B cell (primary cell): ENCODE data around the gene MBNL2. TPM values are rescaled to one million over a fixed set of nuclear protein-coding genes. Genes with fewer than 3 reads are reported as not detected.

Experiments used
- ATAC-seq: fragments of 200-7000 bp; cut with Tn5 transposase; one replicate; pipeline ENCODE4 v1.10.0; 2021; ENCODE audit warnings: low read depth, mild to moderate bottlenecking, moderate number of reproducible peaks, moderate library complexity
- CTCF ChIA-PET: fragments of 350-600 bp; sonication (Branson Sonifier 250); formaldehyde crosslinking; loops from one replicate; lab custom pipeline; 2021; ENCODE audit warnings: antibody characterized with exemption, inconsistent platforms; lab: Charles Lee
- POLR2A ChIA-PET: fragments of 350-600 bp; sonication (Branson Sonifier 250); formaldehyde crosslinking; loops from one replicate; lab custom pipeline; 2021; ENCODE audit warnings: antibody characterized with exemption; lab: Charles Lee
- DNase-seq: peaks from one replicate; pipeline ENCODE4 v3.0.0; 2013
- H2AFZ ChIP-seq: 2 replicates; pipeline ENCODE4 v1.6.1; 2012; ENCODE audit warnings: mild to moderate bottlenecking, low read depth, low read length; ENCODE audit not compliant: insufficient read depth, poor library complexity, severe bottlenecking
- H3K27ac ChIP-seq, 2 donors: 1 replicate in 1 of 2; 2 replicates in 1 of 2; pipeline ENCODE4 v1.5.1; 2012 to 2013; ENCODE audit warnings: low read length in 2 of 2, mild to moderate bottlenecking in 2 of 2, moderate library complexity in 1 of 2
- H3K27me3 ChIP-seq, 4 experiments: fragments of 200-600 bp in 1 of 4; sonication (generic) in 1 of 4; replicated peaks in 1 of 4; 1 replicate in 2 of 4; 2 replicates in 2 of 4; pipeline versions ENCODE4 v1.6.1 to v1.7.0; 2013 to 2016; ENCODE audit warnings: low read length in 3 of 4, mild to moderate bottlenecking in 2 of 4, mixed read lengths in 1 of 4, moderate library complexity in 1 of 4; ENCODE audit not compliant: insufficient read depth in 4 of 4, control insufficient read depth in 3 of 4; ENCODE audit errors: control extremely low read depth in 1 of 4
- H3K36me3 ChIP-seq, 2 experiments: replicated peaks in 1 of 2; 1 replicate in 1 of 2; 2 replicates in 1 of 2; pipeline versions ENCODE4 v1.6.1 to v1.7.1; 2013; ENCODE audit warnings: low read length in 1 of 2; ENCODE audit not compliant: insufficient read depth in 2 of 2, control insufficient read depth in 1 of 2; ENCODE audit errors: control extremely low read depth in 1 of 2, extremely low read depth in 1 of 2
- H3K4me1 ChIP-seq, 2 donors: fragments of 200-600 bp in 1 of 2; sonication (generic) in 1 of 2; 1 replicate in 1 of 2; 2 replicates in 1 of 2; pipeline versions ENCODE4 v1.5.1 to v1.6.1; 2013 to 2017; ENCODE audit warnings: low read length in 2 of 2; ENCODE audit not compliant: control insufficient read depth in 2 of 2, insufficient read depth in 2 of 2
- H3K4me2 ChIP-seq: replicated peaks from 2 replicates; pipeline ENCODE3; 2012; ENCODE audit warnings: mild to moderate bottlenecking, low read depth, low read length; ENCODE audit not compliant: poor library complexity, severe bottlenecking
- H3K4me3 ChIP-seq, 5 experiments: fragments of 200-600 bp in 1 of 5; sonication (generic) in 1 of 5; 1 replicate in 3 of 5; 2 replicates in 2 of 5; pipeline versions ENCODE4 v1.5.1 to v1.7.0; 2011 to 2016; ENCODE audit warnings: low read length in 4 of 5, mild to moderate bottlenecking in 4 of 5, low read depth in 2 of 5, control low read depth in 1 of 5, moderate library complexity in 1 of 5; ENCODE audit not compliant: insufficient read depth in 1 of 5; ENCODE audit errors: control extremely low read depth in 1 of 5, extremely low read depth in 1 of 5
- H3K79me2 ChIP-seq: fragments of 200-600 bp; sonication (generic); one replicate; pipeline ENCODE4 v1.6.0; 2016; ENCODE audit warnings: low read length; ENCODE audit not compliant: control insufficient read depth, insufficient read depth
- H3K9ac ChIP-seq: fragments of 200-600 bp; sonication (generic); 2 replicates; pipeline ENCODE4 v1.6.1; 2017; ENCODE audit warnings: mild to moderate bottlenecking, low read length, moderate library complexity
- H3K9me3 ChIP-seq, 3 donors: one replicate each; pipeline versions ENCODE4 v1.6.1 to v1.7.1; 2013; ENCODE audit warnings: low read length in 2 of 3; ENCODE audit not compliant: control insufficient read depth in 2 of 3, insufficient read depth in 1 of 3; ENCODE audit errors: control extremely low read depth in 1 of 3
- H4K20me1 ChIP-seq: 2 replicates; pipeline ENCODE4 v1.6.0; 2012; ENCODE audit warnings: mild to moderate bottlenecking, low read length; ENCODE audit not compliant: insufficient read depth, control insufficient read depth, poor library complexity, severe bottlenecking
- H3K27ac Mint-ChIP-seq: one replicate; pipeline ENCODE4 v1.8.0; 2021; ENCODE audit warnings: mixed read lengths
- H3K27me3 Mint-ChIP-seq: one replicate; pipeline ENCODE4 v1.8.0; 2021; ENCODE audit warnings: mixed read lengths
- H3K4me1 Mint-ChIP-seq: one replicate; pipeline ENCODE4 v1.8.0; 2021; ENCODE audit warnings: mixed read lengths
- H3K4me3 Mint-ChIP-seq: one replicate; pipeline ENCODE4 v1.8.0; 2021; ENCODE audit warnings: mixed read lengths
- H3K9me3 Mint-ChIP-seq: one replicate; pipeline ENCODE4 v1.8.0; 2022; ENCODE audit warnings: mixed read lengths; ENCODE audit not compliant: insufficient read depth
- EZH2 ChIP-seq: IDR thresholded peaks from 2 replicates; pipeline ENCODE4 v1.6.1; 2012; ENCODE audit warnings: borderline replicate concordance, low read depth, mild to moderate bottlenecking, moderate library complexity, low read length; ENCODE audit not compliant: insufficient read depth, poor library complexity, severe bottlenecking
- WGBS: methylation state at CpG from one replicate; pipeline ENCODE4 v1.1.5; 2013; ENCODE audit warnings: missing lambda C conversion rate; ENCODE audit not compliant: insufficient coverage; 5-methylcytosine and 5-hydroxymethylcytosine counted together
- intact Hi-C: fragments of 100-400 bp; cut with micrococcal nuclease; formaldehyde crosslinking; loops from one replicate; pipeline ENCODE4 v1.10.0; 2022
- polyA plus RNA-seq: library from polyadenylated mRNA; depleted of rRNA; stranded (reverse); fragments of >200 nt; gene quantifications from 2 replicates; pipeline ENCODE4 v1.2.3, GENCODE V29; 2012
- total RNA-seq, 2 donors: library from RNA; stranded (reverse); fragments of 120-200 nt in 1 of 2; gene quantifications; 1 replicate in 1 of 2; 2 replicates in 1 of 2; pipeline versions ENCODE4 v1.2.3 to v1.2.4, GENCODE V29; 2013 to 2022
- TF ChIP-seq, protein P1 (sequence below): fragments of 200-600 bp; IDR thresholded peaks from one replicate; pipeline ENCODE4 v1.8.0; 2022; ENCODE audit warnings: antibody characterized with exemption, mild to moderate bottlenecking

The MBNL2 gene
- total and polyA plus RNA-seq, 2 donors (not counting 1 experiment from before 2014, with no cell fraction given) = 6.9 to 50.1 TPM

DNA sequence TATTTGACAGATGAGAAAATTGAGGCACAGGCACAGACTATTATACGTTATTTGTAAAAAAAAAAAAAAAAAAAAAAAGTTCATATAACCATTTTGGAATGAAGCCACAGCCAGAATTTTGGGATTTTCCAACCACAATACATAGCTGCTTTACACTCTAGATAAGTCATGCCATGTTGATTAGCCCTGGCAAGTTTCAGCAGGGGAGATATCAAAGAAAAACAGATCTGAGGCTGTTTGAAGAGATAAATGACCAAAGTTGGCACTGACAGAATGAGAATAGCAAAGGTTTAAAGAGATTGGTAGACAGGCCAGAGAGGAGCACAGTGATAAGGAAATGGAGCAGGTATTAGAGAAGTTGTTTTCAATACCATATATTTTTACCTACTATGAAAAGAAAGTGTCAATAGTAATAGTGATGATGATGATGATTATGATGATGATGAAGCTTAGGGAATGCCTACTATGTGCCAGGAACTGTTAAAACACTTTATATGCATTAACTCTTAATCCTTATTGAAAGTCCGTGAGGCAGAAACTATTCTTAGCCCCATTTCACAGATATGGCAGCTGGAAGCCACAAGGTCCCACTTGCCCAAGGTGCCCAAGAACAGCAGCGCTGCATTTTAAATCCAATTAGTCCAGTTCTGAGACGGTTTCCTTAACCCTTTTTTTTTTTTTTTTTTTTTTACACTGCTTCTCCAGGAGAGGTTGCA, 105.5 kb downstream of the MBNL2 start:
- no peaks in the 10 kb centered on the region for H3K27me3 ChIP-seq
- no peak overlapping the region for H3K4me2 ChIP-seq
- TF ChIP-seq, protein P1, sequence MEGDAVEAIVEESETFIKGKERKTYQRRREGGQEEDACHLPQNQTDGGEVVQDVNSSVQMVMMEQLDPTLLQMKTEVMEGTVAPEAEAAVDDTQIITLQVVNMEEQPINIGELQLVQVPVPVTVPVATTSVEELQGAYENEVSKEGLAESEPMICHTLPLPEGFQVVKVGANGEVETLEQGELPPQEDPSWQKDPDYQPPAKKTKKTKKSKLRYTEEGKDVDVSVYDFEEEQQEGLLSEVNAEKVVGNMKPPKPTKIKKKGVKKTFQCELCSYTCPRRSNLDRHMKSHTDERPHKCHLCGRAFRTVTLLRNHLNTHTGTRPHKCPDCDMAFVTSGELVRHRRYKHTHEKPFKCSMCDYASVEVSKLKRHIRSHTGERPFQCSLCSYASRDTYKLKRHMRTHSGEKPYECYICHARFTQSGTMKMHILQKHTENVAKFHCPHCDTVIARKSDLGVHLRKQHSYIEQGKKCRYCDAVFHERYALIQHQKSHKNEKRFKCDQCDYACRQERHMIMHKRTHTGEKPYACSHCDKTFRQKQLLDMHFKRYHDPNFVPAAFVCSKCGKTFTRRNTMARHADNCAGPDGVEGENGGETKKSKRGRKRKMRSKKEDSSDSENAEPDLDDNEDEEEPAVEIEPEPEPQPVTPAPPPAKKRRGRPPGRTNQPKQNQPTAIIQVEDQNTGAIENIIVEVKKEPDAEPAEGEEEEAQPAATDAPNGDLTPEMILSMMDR = no peak
- TF ChIP-seq EZH2 = no peak
- ATAC-seq (no peak), DNase-seq (no peak)
- no peak overlapping the region for H3K9ac ChIP-seq
- no peaks in the 10 kb centered on the region for H3K9me3 Mint-ChIP-seq
- H3K4me3 ChIP-seq = no peak overlapping the region
- no peak overlapping the region for H3K4me3 Mint-ChIP-seq
- H3K4me1 Mint-ChIP-seq = peaks cover 6% of the 10 kb centered on the region
- no peaks in the 10 kb centered on the region for H3K27me3 Mint-ChIP-seq
- ChIA-PET POLR2A (no interaction called here), CTCF (no interaction called here)
- H3K27ac Mint-ChIP-seq = no peak overlapping the region
- H4K20me1 ChIP-seq = peaks cover 48% of the 10 kb centered on the region
- peaks cover 20% of the 10 kb centered on the region for H3K79me2 ChIP-seq
- H2AFZ ChIP-seq = no peak overlapping the region
- H3K4me1 ChIP-seq = no peaks in the 10 kb centered on the region
- H3K27ac ChIP-seq = no peak overlapping the region
- H3K36me3 ChIP-seq = no peaks in the 10 kb centered on the region
- no peaks in the 10 kb centered on the region for H3K9me3 ChIP-seq
- 100% methylated on average over 3 of the region's 4 CpGs for WGBS
- intact Hi-C loops = no loop called here

DNA sequence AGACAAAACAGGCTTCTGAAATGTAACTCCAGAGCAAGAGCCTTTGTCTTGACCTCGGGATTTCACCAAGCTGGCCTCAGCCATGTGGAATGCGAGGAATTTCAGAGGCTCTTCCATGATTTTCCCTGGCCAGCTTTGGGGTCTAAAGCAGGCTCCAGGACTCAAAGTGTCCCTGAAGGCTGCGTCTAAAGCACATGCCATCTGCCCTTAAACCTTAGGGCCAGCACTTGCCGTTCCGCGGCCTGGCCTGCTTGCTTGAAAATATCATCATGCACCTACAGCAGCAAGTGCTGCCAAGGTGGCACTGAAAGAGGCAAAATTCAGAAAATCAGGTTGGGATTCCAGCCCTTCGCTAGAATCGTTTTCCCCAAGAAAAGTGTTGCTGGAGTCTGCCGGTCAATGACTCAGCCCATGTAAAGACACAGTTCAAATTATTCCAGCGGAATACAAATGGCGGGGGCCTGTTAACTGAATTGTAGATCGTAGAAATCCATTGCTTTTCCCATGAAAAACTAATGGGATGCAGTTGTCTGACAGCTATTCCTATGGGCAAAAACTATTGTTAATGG, 106.2 kb downstream of the MBNL2 start:
- ATAC-seq (no peak), DNase-seq (no peak)
- H3K4me1 Mint-ChIP-seq = peaks cover 6% of the 10 kb centered on the region
- no peaks in the 10 kb centered on the region for H3K36me3 ChIP-seq
- no peak overlapping the region for H3K4me2 ChIP-seq
- H3K4me1 ChIP-seq = no peaks in the 10 kb centered on the region
- no peak for TF ChIP-seq EZH2
- TF ChIP-seq, protein P1 = no peak
- H3K9ac ChIP-seq = no peak overlapping the region
- H3K4me3 ChIP-seq = no peak overlapping the region
- H3K9me3 ChIP-seq = no peaks in the 10 kb centered on the region
- no peak overlapping the region for H3K27ac Mint-ChIP-seq
- H3K27ac ChIP-seq = no peak overlapping the region
- 94% methylated on average over 10 of the region's 12 CpGs for WGBS
- peaks cover 20% of the 10 kb centered on the region for H3K79me2 ChIP-seq
- no peaks in the 10 kb centered on the region for H3K27me3 Mint-ChIP-seq
- no peaks in the 10 kb centered on the region for H3K27me3 ChIP-seq
- intact Hi-C loops = no loop called here
- H4K20me1 ChIP-seq = peaks cover 42% of the 10 kb centered on the region
- ChIA-PET POLR2A (no interaction called here), CTCF (no interaction called here)
- H3K9me3 Mint-ChIP-seq = no peaks in the 10 kb centered on the region
- no peak overlapping the region for H2AFZ ChIP-seq
- no peak overlapping the region for H3K4me3 Mint-ChIP-seq
